ENCODE results near the gene TMEM238.

The TMEM238 gene

GRCh38 chr19:55345818-55346724 is 38.0 kb downstream of the TMEM238 start:
- TF ChIP-seq CTCF (IDR thresholded peaks at IDR 0.05; ENCODE audit: low read depth, low read length), result no peak
- no peak overlapping the region for H3K4me3 ChIP-seq (ENCODE audit: low read depth, low read length)

- no peak for TF ChIP-seq CTCF (IDR thresholded peaks at IDR 0.05; ENCODE audit: low read depth, low read length)
- no peak overlapping the region for H3K4me3 ChIP-seq (ENCODE audit: low read depth, low read length)
Observed at GRCh38 chr19:55345101-55345817, 38.8 kb downstream of the TMEM238 start.

- no peak overlapping the region for H3K4me3 ChIP-seq (ENCODE audit: low read depth, low read length)
- TF ChIP-seq CTCF (IDR thresholded peaks at IDR 0.05; ENCODE audit: low read depth, low read length), result no peak
Observed at GRCh38 chr19:55344444-55344843, 39.6 kb downstream of the TMEM238 start.

- no peak for TF ChIP-seq CTCF (IDR thresholded peaks at IDR 0.05; ENCODE audit: low read depth, low read length)
- no peak overlapping the region for H3K4me3 ChIP-seq (ENCODE audit: low read depth, low read length)
Observed at GRCh38 chr19:55341595-55342531, 42.2 kb downstream of the TMEM238 start.

GRCh38 chr19:55341171-55341588 is 42.9 kb downstream of the TMEM238 start:
- H3K4me3 ChIP-seq (ENCODE audit: low read depth, low read length), result peak overlapping the region; percentile 75
- no peak for TF ChIP-seq CTCF (IDR thresholded peaks at IDR 0.05; ENCODE audit: low read depth, low read length)

- TF ChIP-seq CTCF (IDR thresholded peaks at IDR 0.05; ENCODE audit: low read depth, low read length), result no peak
- H3K4me3 ChIP-seq (ENCODE audit: low read depth, low read length), result peak overlapping the region; percentile 75
Observed at GRCh38 chr19:55340784-55341147, 43.3 kb downstream of the TMEM238 start.

All from WI38 (cell line).